Measurements from ENCODE around the gene CENPI. TPM values are rescaled to one million over a fixed set of nuclear protein-coding genes. Genes with fewer than 3 reads are reported as not detected.

Gene CENPI, protein sequence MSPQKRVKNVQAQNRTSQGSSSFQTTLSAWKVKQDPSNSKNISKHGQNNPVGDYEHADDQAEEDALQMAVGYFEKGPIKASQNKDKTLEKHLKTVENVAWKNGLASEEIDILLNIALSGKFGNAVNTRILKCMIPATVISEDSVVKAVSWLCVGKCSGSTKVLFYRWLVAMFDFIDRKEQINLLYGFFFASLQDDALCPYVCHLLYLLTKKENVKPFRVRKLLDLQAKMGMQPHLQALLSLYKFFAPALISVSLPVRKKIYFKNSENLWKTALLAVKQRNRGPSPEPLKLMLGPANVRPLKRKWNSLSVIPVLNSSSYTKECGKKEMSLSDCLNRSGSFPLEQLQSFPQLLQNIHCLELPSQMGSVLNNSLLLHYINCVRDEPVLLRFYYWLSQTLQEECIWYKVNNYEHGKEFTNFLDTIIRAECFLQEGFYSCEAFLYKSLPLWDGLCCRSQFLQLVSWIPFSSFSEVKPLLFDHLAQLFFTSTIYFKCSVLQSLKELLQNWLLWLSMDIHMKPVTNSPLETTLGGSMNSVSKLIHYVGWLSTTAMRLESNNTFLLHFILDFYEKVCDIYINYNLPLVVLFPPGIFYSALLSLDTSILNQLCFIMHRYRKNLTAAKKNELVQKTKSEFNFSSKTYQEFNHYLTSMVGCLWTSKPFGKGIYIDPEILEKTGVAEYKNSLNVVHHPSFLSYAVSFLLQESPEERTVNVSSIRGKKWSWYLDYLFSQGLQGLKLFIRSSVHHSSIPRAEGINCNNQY
- 9.1 and 14.7 TPM in 2 replicates for total RNA-seq

DNA sequence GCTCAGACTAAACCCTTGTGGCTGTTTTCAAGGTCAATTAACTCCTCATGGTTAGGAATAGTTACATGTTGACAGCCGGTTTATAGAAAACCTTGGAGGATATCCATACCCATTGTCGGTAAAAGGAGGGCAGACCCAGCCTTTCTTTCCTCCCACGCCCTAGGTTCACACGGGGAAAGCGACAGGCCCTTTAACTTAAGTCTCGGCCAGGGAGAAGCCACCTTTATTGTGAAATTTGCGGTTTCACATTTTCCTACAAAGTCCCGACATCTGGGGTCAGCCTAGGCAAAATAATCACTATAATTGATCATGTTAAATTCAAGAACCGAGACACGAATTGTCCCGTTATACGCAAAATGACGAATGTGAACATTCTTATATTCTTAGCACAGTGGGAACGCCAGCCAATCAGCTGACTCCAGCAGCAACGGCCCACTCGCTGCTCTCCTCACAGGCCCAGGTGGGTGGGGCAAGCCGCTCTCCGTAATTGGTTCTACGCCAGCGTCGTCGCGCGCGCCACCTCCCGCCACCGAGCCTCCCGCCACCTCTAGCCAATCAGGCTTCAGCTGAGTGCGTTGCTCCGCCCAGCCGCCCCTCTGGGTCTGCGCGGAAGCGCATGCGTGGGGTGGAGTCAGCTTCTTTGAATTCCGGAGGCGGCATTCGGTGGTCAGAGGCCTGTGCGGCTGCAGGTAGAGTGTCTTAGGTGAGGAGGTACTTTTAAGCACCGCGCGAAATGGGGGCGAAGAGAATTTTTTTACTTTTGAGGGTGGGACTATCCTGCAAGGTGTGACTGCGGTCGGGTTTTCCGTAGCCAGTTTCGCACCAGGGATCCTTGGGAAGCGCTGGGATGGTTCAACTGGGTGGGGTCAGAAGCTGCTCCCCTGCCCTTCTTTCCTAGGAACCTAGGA, at the start of gene CENPI:
TSS of gene CENPI (plus strand) at position 659 of the 908 bp plus-strand sequence. CDS start 2,867 bp downstream, outside the sequence.

DNA sequence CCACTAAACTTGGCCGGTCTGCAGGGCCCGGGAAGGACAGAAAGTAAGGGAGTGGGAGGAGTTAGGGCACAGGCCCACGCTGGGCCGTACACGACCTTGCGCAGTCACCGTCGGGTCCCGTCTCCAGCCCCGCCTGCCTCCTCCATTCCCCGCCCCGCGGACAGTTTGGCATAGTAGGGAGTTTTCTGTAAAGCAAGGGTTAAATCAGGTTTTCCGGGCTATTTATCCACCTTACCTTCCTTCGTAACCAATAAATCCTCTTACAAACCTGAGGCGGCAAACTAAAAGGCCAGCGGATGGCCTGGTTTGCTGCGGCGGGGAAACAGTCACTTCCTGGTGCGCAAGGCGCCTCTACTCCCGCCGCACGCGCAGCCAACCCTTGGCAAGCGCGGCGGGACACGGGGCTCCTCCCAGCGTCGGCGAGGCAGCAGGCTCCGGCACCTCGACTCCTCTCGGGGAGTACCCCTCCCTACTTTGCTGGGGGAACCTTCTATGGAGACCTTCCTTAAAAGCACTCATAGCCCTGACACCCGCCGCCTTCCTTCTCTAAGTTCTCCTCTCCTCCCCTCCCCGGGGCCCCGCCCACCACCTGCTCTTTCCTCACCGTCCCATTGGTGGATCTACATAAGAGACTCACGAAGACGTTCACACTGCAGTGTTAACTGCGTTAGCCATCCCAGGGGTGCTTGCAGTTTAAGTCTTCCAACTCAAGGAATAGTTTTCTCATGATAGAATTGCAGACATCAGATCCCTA, 46.3 kb upstream of the CENPI start, which contains the start of gene TRMT2B:
TSS of gene TRMT2B (minus strand) at position 563 of the 754 bp plus-strand sequence. CDS start 9,822 bp downstream, outside the sequence.

DNA sequence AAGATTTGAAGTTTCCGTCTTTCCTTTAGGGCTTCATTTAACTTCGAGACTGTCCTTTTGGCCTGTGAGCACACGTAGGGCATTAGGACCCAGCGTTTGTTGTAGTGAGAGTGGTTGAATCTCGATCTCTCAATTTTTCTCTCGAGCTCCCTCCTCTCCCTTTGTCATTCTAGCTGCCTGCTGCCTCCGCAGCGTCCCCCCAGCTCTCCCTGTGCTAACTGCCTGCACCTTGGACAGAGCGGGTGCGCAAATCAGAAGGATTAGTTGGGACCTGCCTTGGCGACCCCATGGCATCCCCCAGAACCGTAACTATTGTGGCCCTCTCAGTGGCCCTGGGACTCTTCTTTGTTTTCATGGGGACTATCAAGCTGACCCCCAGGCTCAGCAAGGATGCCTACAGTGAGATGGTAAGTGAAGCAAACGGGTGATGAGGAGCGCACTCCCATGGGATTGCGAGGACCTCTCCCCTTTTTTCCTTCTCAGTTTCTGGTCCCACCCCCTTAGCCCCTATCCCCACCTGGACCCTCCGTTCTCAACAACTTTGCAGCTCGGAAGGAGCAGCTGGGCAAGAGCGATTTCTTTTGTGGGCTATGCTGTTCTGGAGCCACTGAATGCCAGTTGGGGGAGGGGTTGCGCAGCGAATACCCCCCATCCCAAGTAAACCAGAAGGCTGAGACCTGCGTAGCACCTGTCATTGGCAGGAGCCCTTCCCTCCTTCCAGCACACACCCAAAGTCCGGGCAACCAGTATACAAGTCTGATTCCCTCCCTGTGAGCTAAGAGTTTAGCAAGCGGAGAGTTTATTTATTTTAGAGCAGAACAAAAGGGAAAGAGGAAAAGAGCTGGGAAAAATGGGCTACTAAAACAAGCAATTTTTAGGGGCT, 19.0 kb upstream of the CENPI start, which contains the start of gene TMEM35A:
TSS of gene TMEM35A (plus strand) at position 164 of the 883 bp plus-strand sequence. CDS start at position 288, 124 bp downstream.

Other genes starting within 250 kb of the CENPI start
- gene NOX1, start 223.8 kb upstream of the CENPI start, total RNA-seq = not detected in 2 replicates
- 0.08 and 0.16 TPM in 2 replicates for gene XKRX, start 169.3 kb upstream of the CENPI start, total RNA-seq
- gene ARL13A, start 128.5 kb upstream of the CENPI start, total RNA-seq = not detected in 2 replicates
- 12.1 and 14.4 TPM in 2 replicates for gene TRMT2B, start 46.1 kb upstream of the CENPI start, total RNA-seq
- gene TMEM35A, start 19.3 kb upstream of the CENPI start, total RNA-seq = not detected in 2 replicates
- gene DRP2, start 121.6 kb downstream of the CENPI start, total RNA-seq = 0.08 and 0.11 TPM in 2 replicates
- gene TAF7L, start 193.1 kb downstream of the CENPI start, total RNA-seq = not detected in 2 replicates

All from hair follicular keratinocyte (primary cell).